Epithelial cell of proximal tubule (primary cell): Measurements from ENCODE around the gene PRR35. TPM values are rescaled to one million over a fixed set of nuclear protein-coding genes. Genes with fewer than 3 reads are reported as not detected.
A peak's percentile ranks its signal among the peaks of the same experiment; 100 is the strongest.

Experiments used
- DNase-seq: peaks from one replicate; pipeline ENCODE4 v3.0.0-alpha.2; 2011; ENCODE audit warnings: low read depth
- H3K4me3 ChIP-seq: 2 replicates; pipeline ENCODE4 v1.5.1; 2011; ENCODE audit warnings: low read depth, mild to moderate bottlenecking, low read length
- CTCF ChIP-seq: conservative IDR thresholded peaks from 2 replicates; pipeline ENCODE4 v1.5.1; 2012; ENCODE audit warnings: low read depth, mild to moderate bottlenecking, low read length
- total RNA-seq: library from RNA; depleted of rRNA; stranded (reverse); fragments of >200 nt; gene quantifications from 2 replicates; pipeline ENCODE4 v1.2.3, GENCODE V29; 2015

PRR35 gene
- total RNA-seq, 1 donor from 2014 or later = not detected

- no peak for DNase-seq
- no peak overlapping the region for H3K4me3 ChIP-seq
- no peak for TF ChIP-seq CTCF
Measured at GRCh38 chr16:524274-525040, 35.7 kb upstream of the PRR35 start.

GRCh38 chr16:525123-525519 lies 35.1 kb upstream of the PRR35 start:
- TF ChIP-seq CTCF = no peak
- no peak overlapping the region for H3K4me3 ChIP-seq
- DNase-seq = no peak

GRCh38 chr16:525520-526180 lies 34.5 kb upstream of the PRR35 start:
- no peak for TF ChIP-seq CTCF
- H3K4me3 ChIP-seq = peak overlapping the region; percentile 66
- DNase-seq = peak; percentile 91

- no peak for TF ChIP-seq CTCF
- DNase-seq = no peak
- H3K4me3 ChIP-seq = peak overlapping the region; percentile 66
Measured at GRCh38 chr16:526181-527014, 33.8 kb upstream of the PRR35 start.

GRCh38 chr16:527015-527903 lies 32.9 kb upstream of the PRR35 start, which contains the start of gene CAPN15:
Gene CAPN15 (plus strand): TSS chr16:527712. CDS start chr16:546839, 19,127 bp downstream.
- no peak for TF ChIP-seq CTCF
- DNase-seq = no peak

More at GRCh38 chr16:527015-527903, 32.9 kb upstream of the PRR35 start, which contains the start of gene CAPN15:
- H3K4me3 ChIP-seq = peak within 1 kb of the TSS; percentile 73
